Esophagus mucosa (tissue), 1 donor: ENCODE data around the gene KATNAL1. TPM values are rescaled to one million over a fixed set of nuclear protein-coding genes. Genes with fewer than 3 reads are reported as not detected.
A peak's percentile ranks its signal among the peaks of the same experiment; 100 is the strongest.

Experiments used
- ATAC-seq: fragments of 200-7000 bp; cut with Tn5 transposase; one replicate; pipeline ENCODE4 v1.9.1; 2020
- total RNA-seq: library from RNA; stranded (reverse); gene quantifications from one replicate; pipeline ENCODE4 v1.2.4, GENCODE V29; 2023
- donor health status: DM: yes; HTN: yes; CAD: no.

The KATNAL1 gene
- total RNA-seq, 1 donor from 2014 or later, result 4.5 TPM

DNA sequence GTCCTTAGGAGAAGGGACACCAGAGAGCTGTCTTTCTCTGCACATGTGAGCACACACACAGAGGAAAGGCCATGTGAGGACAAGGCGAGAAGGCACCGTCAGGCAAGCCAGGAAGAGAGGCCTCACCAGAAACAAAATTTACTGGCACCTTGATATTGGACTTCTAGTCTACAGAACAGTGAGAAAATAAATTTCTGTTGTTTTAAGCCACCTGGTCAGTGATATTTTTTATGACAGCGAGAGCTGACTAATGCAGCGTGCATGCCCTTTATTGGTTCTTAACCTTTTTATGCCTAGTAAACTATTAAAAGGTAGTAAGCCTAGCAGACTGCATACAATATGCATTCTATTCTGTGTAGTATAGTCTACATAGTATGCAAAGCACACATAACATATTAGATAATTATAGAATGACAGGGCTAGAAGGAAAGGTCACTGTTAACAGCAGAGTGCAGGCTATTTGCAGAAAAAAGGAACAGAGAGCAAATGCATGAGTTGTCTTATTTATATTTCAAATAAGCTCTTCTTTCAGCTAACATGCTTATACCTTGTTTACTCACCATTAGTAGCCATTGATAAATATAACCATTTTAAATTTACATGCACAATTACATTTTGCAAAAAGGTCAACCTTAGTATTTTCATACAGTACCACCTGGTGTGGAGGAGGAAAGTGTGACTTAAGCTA, 25.2 kb upstream of the KATNAL1 start:
- no peak for ATAC-seq

DNA sequence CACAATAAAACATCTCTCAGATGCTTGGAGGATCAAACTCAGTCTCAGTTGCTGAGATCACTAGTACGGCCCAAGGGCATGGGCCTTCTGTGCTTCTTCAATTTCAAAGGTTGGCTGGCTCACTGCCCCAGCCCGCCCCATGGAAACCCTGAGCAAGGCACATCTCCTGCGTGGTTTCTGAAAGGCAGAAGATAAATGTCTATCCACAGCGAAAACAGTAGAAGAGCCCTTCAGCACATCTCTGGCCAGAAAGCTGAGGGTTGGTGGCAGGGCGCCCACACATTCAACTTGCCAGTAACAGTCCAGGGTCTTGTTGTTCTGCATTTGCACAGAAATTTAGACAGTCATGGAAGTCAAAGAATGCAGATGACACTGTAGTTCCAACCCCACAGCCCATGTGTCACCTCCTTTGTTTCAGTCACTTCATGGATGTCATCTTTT, 24.0 kb upstream of the KATNAL1 start:
- ATAC-seq, result peak; percentile 28

DNA sequence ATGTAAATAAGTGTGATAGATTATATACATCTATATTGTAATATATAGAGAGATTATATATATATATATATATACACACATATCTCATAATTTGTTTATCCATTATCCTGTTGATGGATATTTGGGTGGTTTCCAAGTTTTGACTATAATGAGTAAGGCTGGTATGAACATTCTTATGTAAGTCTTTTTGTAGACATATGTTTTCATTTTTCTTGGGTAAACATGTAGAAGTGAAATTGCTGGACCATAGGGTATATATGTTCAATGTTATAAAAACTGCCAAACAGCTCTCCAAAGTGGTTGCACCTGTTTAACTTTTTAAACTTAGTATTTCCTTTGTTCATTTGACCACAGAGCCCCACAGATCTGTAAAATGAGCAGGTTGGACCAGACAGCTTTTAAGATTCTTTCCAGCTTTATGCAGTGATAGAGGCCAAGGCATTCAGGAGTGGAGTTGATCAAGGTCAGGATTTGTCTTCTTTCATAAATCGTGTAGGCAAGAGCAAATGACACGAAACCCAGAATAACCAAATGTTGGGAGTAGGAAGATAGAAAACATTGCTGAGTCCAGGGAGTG, 21.7 kb upstream of the KATNAL1 start:
- ATAC-seq, result no peak

DNA sequence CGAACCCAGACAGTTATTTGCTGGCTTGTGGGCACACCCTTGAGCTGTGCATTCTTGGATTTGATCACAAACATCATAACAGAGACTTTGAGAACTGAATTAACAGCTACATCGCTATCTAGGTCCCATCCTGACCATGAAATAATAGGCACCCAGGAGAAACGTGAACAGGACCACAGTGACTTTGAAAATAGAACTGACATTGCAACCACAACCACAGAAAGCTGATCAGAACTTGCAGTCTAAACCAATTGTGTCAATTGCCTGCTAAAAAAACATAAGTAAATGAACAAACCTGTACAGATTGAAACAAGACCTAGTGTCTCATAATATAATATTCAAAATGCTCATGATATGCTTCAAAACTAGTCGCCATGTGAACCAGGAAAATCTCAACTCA, 18.3 kb upstream of the KATNAL1 start:
- no peak for ATAC-seq

DNA sequence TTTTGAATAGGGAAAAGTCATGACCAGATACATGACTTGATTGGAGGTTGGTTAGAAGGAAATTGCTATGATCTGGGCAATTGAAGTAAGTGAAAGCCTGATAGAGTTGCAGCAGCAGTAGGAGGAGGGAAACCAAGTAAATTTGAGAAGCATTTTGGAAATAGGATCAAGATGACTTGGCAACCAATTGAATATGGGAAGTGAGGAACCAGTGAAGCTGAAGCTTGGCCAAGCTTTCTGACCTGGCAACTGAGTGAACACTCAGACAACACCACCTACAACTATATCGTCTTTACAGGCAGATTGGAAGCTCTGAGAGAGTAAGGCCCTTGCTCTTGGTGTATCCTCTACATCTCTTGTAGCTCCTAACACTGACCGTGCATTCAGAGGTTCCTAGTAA, 16.2 kb upstream of the KATNAL1 start:
- ATAC-seq, result no peak

DNA sequence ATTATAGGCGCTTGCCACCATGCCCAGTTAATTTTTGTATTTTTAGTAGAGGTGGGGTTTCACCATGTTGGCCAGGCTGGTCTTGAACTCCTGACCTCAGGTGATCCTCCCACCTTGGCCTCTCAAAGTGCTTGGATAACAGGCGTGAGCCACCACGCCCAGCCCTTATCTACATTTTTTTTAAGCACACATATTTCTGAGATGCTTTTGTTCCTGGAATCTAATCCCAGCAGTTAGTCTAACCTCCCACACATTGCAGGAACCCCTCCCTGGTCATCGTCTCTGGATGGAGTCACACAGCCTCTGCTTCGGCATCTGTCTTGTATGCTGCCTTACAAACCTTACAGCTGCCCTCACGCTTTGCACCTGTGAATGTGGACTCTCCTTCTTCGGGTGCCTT, 15.1 kb upstream of the KATNAL1 start:
- ATAC-seq, result no peak

DNA sequence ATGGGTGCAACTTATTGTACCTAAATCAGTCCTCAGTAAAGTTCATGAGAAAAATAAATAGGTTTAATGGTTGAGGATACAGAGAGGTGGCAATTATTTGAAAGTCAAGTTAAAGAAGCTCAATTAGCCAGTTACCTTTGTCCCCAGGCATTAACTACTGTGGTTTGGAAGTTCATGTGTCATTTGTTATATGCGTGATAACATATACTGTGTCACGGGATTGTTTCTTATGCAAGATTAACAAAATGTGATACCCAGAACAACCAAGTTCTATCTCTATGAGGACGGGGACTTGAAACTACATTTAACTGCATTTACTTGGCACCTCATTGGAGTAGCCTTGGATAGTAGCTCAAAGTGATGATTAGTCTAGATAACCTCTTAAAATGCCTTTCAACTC, 13.9 kb upstream of the KATNAL1 start:
- no peak for ATAC-seq

DNA sequence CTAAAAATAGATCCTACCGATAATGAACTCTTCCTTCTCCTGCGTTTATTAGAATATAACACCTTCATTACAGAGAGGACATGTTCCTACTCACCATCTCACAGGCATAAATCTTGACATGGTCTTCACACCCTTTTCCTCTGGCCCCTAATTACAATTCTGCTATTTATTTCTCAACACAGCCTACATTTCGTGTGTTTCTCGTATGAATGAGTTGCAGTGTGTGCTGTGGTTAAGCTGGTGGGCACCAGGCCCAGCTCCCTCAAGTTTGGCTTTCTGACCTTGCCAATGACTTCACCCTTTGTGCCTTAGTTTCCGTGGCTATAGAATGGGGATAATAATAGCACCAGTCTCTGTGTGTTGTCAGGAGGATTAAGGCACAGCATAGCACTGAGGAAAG, 12.3 kb upstream of the KATNAL1 start:
- no peak for ATAC-seq

DNA sequence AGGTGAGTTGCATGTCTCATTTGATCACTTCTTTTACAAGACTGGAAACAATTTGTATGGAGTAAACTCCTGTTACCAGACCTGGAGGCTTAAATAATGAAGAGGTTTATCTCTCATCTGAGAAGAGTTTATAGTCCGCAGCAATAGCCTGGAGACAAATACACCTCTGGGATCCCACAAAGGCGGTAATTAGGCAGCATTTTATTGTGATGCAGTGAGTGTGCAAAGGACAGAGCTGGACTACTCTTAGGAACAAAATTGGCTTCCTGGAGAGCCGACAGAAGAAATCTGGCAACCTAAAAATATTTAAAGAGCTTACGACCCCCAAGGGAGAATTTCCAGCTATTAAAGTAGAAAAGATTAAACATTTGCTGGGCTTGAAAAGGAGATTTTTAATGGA, 11.8 kb upstream of the KATNAL1 start:
- no peak for ATAC-seq

DNA sequence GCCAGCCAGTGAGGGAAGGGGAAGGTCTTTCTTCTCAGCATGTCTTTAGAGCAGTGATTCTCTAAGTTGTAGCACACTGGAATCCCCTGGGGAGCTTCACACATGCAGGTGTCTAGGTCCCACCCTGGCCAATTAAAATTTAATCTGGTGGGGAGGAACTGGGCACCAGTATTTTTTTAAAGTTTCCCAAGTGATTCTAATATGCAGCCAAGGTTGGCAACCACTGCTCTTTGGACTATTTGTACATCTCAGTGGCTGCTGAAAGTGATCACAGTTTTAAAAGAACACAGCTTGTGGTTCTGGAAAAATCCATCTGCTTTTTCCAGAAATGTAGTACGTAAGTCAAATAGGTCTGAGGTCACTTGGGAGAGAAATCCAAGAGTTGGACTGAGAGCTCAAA, 10.7 kb upstream of the KATNAL1 start:
- ATAC-seq, result no peak

DNA sequence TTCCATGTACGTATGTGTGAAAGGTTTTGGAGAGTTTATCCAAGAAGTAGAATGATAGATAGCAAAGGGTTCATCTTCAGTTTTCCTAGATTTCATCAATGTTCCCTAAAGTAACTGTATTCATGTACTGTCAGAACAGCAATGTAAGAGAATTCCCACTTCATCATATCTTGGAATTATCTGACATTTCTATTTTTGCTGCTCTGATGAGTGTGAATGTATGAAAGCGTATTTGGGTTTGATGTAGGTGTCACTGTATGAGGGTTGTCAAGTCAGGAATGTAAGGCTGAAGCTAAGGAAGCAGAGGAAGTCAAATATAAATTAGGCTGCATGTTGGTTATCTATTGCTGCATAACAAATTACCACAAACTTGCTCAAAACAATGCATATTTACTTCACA, 7.2 kb upstream of the KATNAL1 start:
- ATAC-seq, result no peak

DNA sequence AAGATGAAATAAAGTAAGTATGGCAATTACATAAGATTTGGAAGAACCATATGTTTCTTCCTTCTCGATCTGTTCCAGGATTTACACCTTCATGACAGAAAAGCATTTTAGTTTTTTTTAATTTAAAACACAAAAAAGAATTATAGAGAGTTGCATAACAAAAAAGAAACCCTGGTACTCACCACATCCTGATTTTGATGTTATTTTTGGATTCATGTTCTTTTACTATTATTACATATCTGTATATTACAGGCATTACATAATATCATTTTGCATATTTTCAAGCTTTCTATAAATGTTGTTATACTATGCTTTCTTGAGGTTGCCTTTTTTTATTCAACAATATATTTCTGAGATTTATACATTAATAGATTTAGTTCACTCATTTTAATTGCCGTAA, 6.7 kb upstream of the KATNAL1 start:
- ATAC-seq, result no peak

DNA sequence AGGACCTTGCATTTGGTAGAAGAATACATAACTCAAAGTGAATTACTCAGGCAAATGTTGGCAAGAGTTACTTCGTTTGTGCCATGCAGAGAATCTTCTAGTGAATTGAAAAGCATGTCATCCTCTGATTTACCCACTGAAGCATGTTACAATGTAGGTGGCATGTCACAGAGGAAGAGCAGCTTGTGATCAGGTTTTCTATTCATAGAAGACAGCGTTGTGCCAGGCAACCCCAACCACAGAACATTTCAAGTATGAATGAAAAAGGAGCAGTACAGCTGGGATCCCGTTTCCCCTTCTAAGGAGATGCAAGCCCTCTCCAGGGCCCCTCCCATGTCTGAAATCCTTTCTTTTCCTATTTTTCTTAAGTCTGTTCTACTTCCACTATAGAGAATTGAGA, 6.0 kb upstream of the KATNAL1 start:
- ATAC-seq, result no peak

DNA sequence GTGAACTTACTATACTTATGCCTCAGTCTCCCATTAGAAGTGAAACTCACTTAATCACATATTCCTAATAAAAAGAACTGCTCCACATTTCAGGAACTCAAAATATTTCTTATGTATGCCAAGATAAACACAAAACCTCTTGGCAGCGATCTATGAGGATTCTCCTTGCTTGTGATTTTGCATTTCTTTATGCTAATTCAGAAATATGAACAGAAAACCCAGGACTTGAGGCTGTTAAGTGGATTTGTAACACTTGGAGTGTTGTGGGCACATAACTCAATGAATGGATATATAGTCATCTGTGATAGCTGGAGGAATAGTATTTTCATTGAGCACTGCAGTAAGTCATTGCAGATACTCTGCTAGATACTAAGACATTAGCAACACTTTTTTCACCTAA, 5.6 kb upstream of the KATNAL1 start:
- no peak for ATAC-seq

DNA sequence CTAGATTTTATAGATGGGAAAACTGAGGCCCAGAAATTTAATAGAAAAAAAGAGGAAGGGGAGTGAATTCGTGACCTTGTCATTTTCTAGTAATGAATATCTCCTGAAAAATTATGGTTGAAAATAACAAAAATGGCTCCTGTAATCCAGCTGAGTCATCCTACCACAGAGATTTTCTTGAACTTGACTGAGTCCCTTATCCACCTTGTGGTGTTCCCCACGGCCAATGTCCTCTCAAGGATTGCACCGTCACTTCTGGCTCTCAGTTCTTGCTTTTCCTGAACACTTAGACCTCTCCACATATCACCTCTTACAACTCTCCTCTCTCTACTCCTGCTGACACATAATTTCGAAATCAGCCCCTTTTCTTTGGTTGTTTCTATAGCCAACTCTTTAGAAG, 1.2 kb upstream of the KATNAL1 start:
- ATAC-seq, result no peak

DNA sequence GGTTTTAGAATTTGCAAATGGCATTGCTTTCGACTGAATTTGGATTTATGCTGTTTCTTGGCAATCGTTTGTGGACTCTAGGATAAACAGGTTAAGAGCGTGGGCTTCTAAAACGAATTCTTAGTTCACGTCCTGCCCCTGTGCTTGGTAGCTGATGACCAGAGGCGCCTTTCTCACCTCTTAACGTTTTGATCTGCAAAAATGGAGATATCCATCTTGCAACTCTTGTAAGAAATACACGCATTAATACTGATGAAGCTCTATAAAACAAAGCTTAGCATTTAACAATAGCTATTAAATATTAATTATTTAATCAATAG, 580 bp upstream of the KATNAL1 start:
- no peak for ATAC-seq

DNA sequence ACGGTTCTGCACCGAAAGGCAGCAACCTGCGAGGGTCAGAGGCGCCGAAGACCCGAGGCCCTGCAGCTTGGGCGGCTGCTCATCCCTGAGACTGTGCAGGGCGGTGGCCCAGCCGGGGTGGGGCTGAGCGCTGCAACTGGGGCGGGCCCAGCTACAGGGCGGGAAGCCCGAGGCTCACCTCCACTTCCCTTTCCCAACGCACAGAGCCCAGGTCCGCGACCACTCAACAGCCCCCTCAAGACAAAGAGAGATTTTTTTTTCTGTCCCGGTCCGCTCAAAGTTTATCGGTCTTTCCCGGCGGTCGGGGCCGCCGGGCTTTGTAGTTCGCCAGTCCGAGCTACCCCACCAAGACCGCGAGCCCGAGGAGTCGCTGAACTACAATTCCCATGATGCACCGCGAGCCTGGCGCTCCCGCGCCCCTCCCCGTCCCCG, 573 bp downstream of the KATNAL1 start:
- peak; percentile 95 for ATAC-seq

DNA sequence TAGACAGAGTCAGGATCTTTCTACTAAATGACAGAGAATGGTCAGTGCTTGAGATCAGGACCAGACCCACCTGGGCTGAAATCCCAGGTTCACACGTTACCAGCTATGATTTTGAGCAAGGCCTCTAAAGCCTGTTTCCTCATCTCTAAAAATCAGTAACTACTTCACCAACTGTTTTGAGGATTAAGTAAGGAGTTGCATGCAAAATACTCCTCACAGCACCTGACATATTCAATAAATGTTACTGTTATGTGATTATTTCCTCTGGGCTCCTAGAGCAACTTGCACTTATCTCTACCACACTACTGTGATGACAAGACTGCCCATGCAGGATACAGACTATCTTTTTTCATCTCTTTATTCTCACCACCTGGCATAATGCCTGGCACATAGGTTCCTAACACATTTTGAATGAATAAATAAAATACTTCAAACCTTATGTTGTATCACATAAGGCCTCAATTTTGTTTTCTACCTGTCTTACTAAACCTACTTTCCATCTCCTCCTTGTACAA, 1.8 kb downstream of the KATNAL1 start:
- ATAC-seq, result no peak

DNA sequence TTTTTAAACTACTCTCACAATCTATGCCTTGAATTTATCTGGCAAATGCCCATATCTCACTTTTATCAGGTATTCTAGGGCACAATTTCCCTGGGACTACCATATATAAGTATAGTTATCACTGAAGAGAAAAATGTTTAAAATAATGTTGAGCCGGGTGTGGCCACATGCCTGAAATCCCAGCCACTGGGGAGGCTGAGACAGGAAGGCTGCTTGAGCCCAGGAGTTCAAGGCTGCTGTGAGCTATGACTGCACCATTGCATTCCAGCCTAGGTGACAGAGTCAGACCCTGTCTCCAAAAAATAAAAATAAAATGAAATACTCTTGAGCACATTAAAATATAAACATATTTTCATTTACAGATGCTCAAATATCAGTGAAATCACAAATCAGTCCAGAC, 4.1 kb downstream of the KATNAL1 start:
- ATAC-seq, result no peak

DNA sequence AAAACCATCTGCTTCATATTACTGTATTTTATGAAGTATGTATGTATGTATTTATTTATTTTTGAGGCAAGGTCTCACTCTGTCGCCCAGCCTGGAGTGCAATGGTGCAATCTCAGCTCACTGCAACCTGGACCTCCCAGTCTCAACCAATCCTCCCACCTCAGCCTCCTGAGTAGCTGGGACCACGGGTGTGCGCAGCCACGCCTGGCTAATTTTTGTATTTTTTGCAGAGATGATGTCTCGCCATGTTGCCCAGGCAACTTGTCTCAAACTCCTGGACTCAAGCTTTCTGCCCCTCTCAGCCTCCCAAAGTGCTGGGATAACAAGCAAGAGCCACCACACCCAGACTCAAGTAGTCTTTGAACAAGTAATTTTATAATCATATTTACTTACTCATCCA, 5.5 kb downstream of the KATNAL1 start:
- no peak for ATAC-seq

DNA sequence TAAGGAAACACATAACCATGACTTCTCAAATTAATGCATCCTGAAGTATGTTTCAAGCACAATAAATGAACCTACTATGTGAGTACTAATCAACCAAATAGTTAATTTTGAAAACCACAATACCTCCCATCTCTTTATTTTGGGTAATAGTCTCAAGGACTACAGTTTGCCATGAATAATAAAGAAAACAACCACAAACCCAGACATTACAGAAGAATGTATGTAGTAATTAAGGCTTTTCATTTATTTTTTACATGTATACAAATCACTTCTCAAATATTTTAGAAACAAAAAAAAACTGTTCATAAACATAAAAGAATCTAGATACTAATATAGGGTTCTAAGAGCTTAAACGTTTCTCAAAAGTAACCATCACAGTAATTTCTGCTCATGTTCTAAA, 6.8 kb downstream of the KATNAL1 start:
- ATAC-seq, result no peak

DNA sequence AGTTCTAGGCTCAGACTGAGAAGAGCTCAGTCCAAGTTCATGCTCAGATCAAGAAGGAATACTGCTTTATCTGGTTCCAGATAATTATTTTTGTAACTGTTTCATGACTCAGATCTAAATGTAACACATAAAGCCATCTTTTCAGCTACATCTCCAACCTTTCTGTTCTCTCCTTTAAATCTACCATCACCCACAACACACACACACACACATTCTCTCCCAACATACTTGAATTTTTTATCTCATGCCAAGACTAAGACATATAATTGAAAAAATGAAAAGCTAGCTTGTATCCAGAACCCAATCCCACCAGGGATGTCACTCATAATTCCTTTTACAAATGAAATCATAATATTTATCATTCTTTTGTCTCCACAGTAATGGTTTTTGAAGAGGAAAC, 7.6 kb downstream of the KATNAL1 start:
- no peak for ATAC-seq

DNA sequence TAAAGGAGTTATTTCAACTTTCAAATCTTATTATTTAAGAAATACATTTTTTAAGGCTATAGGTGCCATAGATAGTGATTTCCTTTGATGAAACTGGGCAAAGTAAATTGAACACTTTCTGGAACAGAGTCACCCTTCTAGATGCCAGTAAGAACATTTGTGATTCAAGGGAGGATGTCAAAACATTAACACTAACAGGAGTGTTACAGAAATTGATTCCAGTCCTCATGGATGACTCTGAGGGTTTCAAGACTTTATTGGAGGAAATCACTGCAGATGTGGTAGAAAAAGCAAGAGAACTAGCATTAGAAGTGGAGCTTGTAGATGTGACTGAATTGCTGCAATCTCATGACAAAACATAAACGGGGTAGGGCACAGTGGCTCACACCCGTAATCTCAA, 12.2 kb downstream of the KATNAL1 start:
- ATAC-seq, result no peak

DNA sequence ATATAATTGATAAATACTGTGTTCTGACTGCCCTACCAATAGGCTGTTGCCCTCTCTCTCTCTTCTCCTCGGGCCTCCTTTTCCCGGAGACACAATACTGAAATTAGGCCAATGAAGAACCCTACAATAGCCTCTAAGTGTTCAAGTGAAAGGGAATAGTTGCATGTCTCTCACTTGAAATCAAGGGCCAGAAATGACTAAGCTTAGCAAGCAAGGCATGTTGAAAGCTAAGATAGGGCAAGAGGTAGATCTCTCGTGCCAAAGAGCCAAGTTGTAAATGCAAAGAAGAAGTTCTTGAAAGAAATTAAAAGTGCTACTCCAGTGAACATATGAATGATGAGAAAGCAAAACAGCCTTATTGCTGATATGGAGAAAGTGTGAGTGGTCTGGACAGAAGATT, 13.3 kb downstream of the KATNAL1 start:
- no peak for ATAC-seq

DNA sequence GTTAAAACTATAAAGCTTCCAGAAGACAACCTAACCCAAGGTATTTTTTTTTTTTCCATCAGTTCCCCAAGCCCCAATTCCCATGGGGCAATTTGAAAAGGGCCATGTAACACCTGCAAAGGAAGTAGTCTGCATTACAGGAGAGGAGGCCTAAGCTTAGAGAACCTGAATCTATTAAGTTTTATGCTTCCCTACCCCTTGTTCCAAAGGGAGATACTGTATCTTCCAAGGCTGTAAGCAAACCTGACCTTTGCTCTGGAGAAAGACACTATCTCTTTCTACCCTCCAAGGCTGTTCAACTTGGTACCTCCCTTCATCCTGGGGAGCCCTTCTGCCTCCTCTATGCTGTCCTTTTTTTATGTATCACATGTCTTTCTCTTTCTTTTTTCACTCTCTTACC, 15.0 kb downstream of the KATNAL1 start:
- ATAC-seq, result no peak
